Activated CD4-positive, CD25-positive, alpha-beta regulatory T cell treated with anti-CD3 and anti-CD28 coated beads, Interleukin-2, amount 50 U/mL, for 24 hours (primary cell): ENCODE results near the gene DHX57.
A peak's percentile ranks its signal among the peaks of the same experiment; 100 is the strongest.

Experiments used
- ATAC-seq, 2 donors: fragments of 150-1000 bp; cut with Tn5 transposase; one replicate each; pipeline ENCODE4 v1.10.0; 2021; ENCODE audit warnings: mild to moderate bottlenecking in 1 of 2, moderate library complexity in 1 of 2

The DHX57 gene

DNA sequence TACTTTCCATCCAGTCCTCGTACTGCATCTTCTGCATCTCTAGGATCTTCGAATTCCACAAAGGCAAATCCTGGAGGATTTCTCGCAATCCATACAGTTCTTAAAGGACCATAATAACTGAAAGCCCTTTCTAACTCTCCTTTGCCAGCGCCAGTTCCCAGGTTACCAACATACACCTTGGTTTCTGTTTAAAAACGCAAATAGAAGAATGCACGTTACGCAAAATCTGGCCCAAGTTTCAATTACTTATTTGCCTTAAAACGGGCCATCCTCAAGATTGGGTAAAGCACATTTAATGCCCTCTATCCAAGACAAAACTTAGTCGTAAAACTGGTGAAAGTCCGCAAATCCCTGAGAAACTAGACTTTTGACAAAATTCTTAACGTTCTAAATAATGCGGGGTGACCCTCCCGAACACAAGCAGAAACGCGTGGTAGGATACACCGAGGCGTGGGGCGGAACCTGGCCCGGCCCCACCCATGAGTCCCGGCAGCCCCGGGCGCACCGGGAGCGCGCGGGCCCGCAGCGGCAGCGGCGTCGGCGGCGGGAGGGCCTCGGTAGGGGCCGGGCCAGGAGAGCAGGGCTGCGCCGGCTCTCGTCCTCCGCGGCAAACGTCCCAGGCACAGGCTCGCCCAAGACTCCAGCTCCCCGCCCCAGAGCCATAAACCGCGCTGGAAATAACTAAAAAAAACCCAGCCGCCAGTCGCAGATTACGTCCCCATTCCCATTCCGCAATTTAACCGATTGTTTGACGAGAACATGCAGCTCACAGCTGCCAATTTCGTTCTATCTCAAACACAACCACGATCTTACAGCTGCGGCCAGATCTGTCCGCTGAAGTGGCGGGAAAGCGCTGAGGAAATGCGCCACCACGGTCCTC lies 125.5 kb downstream of the DHX57 start:
- ATAC-seq: peak; percentile 27 to 28

DNA sequence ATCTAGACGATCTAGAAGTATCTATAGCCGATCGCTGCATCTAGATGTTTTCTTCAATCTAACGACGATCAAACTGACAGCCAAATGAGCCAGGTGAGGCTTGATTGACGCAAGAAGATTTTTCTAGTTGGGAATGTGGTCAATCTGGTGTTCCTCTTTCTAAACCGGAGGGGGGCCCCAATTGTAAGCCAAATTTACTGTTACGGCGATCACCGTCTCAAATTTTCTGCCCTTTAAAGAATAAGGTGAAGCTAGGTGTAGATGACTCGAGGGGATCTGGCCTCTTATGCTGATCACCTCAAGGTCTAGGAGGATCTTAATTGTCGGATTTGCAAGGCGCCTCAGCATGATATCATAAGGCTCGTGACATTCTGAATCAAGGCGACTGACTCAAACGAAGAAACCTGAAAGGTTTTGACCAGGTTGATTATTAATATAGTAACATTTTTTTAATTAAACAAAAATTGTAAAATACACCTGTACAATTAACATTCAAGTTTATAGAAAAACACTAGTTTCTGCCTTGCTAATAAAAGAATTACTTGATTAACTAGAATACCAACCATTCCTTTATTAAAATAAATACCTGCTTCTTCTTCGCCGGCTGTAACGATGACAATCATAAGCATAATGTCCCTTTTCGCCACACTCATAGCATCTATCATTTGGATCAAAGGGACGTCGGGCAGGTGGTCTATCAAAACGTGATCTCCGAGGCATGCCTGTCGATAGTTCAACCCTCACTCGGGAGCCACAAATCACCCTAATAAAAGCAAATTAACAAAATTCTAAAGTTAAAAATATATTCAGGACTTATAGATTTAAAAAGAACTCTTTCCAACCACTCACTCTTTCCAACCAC lies 126.6 kb downstream of the DHX57 start:
- peak; percentile 20 to 24 for ATAC-seq

GRCh38 chr2:38748391-38748790 lies 127.3 kb downstream of the DHX57 start:
- no peak for ATAC-seq

GRCh38 chr2:38747819-38748218 lies 127.9 kb downstream of the DHX57 start:
- no peak for ATAC-seq
